ENCODE results near the gene ARL6IP4. TPM values are rescaled to one million over a fixed set of nuclear protein-coding genes. Genes with fewer than 3 reads are reported as not detected.

The ARL6IP4 gene
- total RNA-seq, 2 donors from 2014 or later: 112 to 160 TPM

DNA sequence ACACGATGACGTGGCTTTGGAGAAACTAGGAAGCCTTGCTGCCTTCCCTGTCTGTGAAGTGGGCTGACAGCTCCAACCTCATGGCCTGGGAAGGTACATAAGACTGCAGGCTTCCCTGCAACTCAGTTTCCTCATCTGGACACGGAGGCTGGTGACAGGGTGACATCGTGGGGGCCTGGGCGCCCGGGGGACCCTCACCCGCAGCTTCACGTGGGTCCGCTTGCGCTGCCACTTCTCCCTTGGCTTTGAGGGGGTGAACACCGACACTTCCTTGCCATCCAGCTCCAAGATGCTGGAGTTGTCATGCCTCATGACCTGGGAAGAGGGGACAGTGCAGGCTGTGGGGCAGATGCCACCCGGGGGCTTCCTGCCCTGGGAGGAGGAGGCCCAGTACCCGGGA is 7.6 kb downstream of the ARL6IP4 start:
- ATAC-seq (replicated peaks): no peak
- Mint-ChIP-seq H3K27me3 (no peaks in the 10 kb centered on the region), H3K4me1 (peaks cover 11% of the 10 kb centered on the region), H3K9me3 (no peaks in the 10 kb centered on the region), H3K27ac (no peak overlapping the region), H3K4me3 (no peak overlapping the region), H3K36me3 (ENCODE audit: low read depth) (peaks cover 9% of the 10 kb centered on the region)

DNA sequence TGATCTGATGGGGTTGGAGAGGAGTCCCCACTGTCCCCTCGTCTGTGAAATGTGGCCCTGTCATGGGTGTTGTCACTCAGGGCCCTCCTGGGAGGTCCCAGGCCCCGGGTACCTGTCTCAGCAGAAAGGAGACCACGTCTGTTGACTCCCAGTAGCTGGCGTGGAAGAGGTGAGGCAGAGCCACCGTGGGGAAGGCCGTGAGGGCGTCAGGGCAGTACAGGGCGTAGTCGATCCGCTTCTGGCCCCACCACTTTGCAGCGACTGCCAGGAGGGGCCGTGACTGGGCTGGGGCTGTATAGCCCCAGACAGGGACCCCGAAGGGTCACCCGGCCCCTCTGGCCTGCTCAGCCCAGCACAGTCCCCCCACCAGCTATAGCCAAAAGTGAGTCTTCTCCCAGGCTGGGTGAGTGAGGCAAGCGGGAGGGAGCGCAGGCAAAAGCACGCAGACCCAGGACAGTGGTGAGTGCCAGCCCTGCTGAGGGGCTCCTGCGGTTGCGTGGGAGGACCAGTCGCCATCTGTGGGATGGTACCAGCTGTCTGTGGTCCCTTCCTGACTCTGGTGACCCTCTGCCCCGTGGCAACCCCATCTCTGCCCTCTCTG is 8.2 kb downstream of the ARL6IP4 start:
- Mint-ChIP-seq H3K36me3 (ENCODE audit: low read depth) (peaks cover 2% of the 10 kb centered on the region), H3K27me3 (no peaks in the 10 kb centered on the region), H3K4me3 (no peak overlapping the region), H3K4me1 (peaks cover 4% of the 10 kb centered on the region), H3K9me3 (no peaks in the 10 kb centered on the region), H3K27ac (no peak overlapping the region)
- no peak for ATAC-seq (replicated peaks)

DNA sequence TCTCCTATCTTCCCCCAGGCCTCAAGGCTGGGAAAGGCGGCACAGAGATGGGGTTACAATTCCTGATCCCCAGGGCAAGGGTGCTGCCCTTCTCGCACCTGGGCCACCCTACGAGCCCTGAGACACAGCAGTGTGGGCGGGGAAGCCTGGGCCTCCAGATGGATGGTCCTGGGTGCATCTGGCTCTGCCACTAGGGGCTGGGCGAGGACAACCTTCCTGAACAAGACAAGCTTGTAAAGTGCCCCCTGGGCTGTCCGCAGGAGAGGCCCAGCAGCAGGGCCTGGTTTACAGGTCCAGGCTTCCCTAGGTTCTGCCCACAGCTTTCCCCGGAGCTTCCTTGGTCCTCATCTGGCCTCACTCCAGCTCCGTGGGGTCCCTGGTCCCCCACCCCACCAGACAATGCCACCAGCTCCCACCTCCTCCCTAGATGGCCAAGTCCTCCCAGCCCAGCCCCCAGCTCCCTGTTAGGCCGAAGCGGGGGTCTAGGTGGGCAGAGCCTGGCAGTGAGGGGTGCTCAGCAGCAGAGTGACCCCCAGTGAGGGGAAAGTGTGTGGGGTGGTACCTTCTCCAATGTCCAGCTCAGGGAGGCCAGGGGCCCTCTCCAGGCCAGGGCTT is 8.9 kb downstream of the ARL6IP4 start:
- H3K36me3 Mint-ChIP-seq (ENCODE audit: low read depth): no peaks in the 10 kb centered on the region
- H3K27me3 Mint-ChIP-seq: no peaks in the 10 kb centered on the region
- no peak for ATAC-seq (replicated peaks)
- H3K4me1 Mint-ChIP-seq: peaks cover 4% of the 10 kb centered on the region
- H3K4me3 Mint-ChIP-seq: no peak overlapping the region
- no peaks in the 10 kb centered on the region for H3K9me3 Mint-ChIP-seq
- H3K27ac Mint-ChIP-seq: no peak overlapping the region

DNA sequence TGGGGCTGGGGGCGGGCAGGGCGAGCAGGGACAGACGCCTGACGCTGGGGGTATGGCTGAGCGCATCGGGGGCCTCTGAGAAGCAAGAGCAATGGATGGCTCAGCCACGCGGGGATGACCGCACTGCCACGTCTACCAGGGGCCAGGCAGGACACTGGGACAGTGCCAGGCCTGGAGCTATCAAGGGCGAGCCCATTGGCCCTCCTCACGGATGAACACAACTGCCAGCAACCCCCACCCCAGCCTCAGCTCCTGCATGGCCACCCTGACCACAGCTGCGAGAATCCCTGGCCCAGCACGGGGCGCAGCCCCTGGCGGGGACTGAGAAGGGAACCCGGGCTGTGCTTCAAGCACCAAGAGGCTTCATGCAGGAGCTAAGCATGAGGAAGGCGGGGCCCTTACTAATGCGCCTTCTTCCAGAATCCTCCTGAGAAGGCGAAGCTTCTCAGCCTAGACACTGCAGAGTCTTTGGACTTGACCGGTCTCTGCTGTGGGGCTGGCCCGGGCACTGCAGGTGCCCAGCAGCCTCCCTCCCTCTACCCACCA is 9.5 kb downstream of the ARL6IP4 start:
- Mint-ChIP-seq H3K4me1 (peaks cover 3% of the 10 kb centered on the region), H3K27ac (no peak overlapping the region), H3K27me3 (no peaks in the 10 kb centered on the region), H3K9me3 (no peaks in the 10 kb centered on the region), H3K36me3 (ENCODE audit: low read depth) (no peaks in the 10 kb centered on the region), H3K4me3 (no peak overlapping the region)
- no peak for ATAC-seq (replicated peaks)

DNA sequence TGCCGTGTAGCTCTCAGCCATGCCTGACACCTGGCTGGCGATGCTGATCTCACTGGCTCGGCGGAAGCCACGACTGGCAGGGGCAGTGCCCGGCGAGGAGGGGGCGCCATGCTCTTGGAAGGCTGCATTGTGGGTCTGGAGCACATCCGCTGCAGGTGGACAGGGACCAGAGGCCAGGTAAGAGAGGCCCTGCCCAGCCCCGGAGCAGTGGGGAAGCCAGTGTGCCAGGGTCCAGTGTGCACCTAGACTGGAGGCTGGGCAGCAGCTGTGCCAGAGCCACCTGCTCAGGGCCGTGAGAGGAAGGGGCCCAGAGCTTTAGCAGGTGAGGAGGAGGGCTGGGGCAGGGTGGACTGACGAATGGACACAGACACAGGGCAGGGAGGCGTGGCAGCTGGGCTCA is 10.1 kb downstream of the ARL6IP4 start:
- Mint-ChIP-seq H3K36me3 (ENCODE audit: low read depth) (no peaks in the 10 kb centered on the region), H3K27ac (no peak overlapping the region), H3K9me3 (no peaks in the 10 kb centered on the region), H3K4me1 (no peaks in the 10 kb centered on the region), H3K27me3 (no peaks in the 10 kb centered on the region), H3K4me3 (no peak overlapping the region)
- ATAC-seq (replicated peaks): no peak

DNA sequence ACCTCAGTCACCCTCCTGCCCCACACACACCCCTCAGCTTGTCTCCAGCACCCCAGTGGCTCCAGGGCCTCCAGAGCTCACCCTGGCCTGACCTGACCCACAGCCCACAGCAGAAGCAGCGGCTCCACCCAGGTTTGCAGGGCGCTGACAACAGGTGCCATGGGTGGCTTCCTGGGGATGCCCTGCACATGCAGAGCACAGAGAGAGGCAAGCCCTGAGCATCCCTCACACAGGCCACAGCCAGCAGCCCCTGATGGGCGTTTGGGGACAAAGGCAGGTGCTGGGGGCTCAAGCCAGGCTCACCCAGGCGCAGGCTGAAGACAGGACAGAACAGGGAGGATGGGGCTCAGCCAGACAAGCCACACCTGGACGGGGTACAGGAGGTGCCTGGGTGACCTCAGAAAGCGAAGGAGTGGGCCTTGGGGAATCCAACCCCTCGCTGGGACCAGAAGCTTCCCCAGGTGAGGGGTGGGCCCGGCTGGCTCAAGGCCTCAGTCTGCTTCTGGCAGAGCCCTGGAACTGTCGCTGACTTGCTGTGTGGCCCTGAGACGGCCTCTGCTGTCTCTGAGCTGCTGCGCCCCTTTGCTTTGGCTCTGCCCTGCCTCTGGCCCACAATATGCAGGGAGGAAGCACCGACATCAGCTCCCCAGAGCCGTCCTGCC is 10.6 kb downstream of the ARL6IP4 start:
- Mint-ChIP-seq H3K27ac (no peak overlapping the region), H3K4me1 (no peaks in the 10 kb centered on the region), H3K27me3 (no peaks in the 10 kb centered on the region), H3K4me3 (no peak overlapping the region), H3K9me3 (no peaks in the 10 kb centered on the region), H3K36me3 (ENCODE audit: low read depth) (no peaks in the 10 kb centered on the region)
- no peak for ATAC-seq (replicated peaks)

DNA sequence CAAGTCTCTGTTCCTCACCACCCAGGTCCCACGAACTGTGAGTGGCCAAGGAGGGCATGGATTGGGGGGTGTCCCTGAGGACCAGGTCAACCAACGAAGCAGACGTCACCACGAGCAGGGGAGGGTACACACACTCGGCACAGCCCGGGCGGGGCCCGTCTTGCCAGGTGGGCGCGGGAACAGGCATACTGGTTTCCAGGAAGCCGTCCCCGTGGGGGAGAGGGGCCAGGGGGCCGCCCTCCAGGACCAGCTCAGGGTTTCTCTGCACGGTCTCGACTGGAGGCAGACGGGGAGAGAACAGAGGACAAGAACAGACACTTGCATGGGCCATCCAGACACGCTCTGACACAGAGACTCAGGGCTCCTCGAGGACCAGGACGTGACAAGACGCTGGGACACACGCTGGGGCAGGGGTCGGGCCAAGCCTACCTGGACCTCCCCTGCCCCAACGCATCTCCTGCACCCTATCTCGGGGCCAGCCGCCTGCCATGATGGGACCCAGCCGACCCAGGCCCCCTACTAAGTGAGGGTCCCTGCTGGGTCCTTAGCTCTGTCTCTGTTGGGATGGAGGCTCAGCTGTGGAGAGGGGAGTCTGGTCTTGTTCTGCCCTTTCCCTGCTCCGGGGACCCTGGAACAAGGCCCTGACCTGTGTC is 11.3 kb downstream of the ARL6IP4 start:
- Mint-ChIP-seq H3K36me3 (ENCODE audit: low read depth) (no peaks in the 10 kb centered on the region), H3K27ac (no peak overlapping the region), H3K4me3 (no peak overlapping the region), H3K9me3 (no peaks in the 10 kb centered on the region), H3K4me1 (no peaks in the 10 kb centered on the region), H3K27me3 (no peaks in the 10 kb centered on the region)
- no peak for ATAC-seq (replicated peaks)

DNA sequence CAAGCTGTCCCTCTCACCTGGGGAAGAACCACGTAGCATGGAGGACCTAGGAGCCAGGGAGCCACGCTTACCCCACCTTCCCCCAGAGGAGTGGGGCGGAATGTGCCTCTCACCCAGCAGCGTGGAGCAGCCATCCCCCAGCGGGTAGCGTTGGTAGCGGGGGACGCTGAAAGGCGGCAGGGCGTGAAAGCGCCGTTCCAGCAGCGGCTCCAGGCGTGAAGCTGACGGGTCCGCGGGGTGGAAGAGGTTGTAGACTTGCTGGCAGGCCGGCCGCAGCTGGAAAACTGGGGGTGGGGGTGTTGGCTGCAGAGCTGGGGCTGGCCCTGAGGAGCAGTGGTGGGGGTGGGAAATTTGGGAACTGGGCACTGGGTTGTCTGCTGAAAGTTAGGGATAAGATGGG is 11.9 kb downstream of the ARL6IP4 start:
- H3K27me3 Mint-ChIP-seq: no peaks in the 10 kb centered on the region
- H3K4me1 Mint-ChIP-seq: no peaks in the 10 kb centered on the region
- no peaks in the 10 kb centered on the region for H3K9me3 Mint-ChIP-seq
- H3K36me3 Mint-ChIP-seq (ENCODE audit: low read depth): no peaks in the 10 kb centered on the region
- no peak for ATAC-seq (replicated peaks)
- H3K4me3 Mint-ChIP-seq: no peak overlapping the region
- H3K27ac Mint-ChIP-seq: no peak overlapping the region

DNA sequence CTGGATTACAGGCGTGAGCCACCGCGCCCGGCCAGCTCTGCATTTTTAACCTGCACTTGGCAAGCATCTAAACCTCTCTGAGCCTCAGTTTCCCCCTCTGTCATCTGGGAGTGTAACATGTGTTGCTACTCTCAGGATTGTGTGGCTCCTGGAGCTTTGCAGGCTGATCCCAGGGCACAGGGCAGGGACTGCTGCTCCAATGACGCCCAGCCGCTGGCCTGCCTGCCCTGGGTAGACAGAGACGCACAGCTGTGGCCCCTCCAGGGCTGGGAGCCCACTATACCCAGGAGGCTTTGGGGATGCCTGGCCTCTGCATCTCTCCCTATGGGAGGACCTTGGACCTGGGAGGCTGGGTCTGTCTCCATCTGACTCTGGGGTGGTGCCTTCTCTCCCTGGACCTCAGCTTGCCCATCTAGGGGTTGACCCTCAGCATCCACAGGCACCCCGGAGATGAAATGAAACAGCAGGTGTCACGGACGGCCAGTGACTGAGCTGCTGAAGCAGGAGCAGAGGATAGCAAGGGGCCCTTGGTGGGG is 13.7 kb downstream of the ARL6IP4 start:
- ATAC-seq (replicated peaks): no peak
- Mint-ChIP-seq H3K27me3 (no peaks in the 10 kb centered on the region), H3K9me3 (no peaks in the 10 kb centered on the region), H3K36me3 (ENCODE audit: low read depth) (no peaks in the 10 kb centered on the region), H3K4me3 (no peak overlapping the region), H3K27ac (no peak overlapping the region), H3K4me1 (no peaks in the 10 kb centered on the region)

DNA sequence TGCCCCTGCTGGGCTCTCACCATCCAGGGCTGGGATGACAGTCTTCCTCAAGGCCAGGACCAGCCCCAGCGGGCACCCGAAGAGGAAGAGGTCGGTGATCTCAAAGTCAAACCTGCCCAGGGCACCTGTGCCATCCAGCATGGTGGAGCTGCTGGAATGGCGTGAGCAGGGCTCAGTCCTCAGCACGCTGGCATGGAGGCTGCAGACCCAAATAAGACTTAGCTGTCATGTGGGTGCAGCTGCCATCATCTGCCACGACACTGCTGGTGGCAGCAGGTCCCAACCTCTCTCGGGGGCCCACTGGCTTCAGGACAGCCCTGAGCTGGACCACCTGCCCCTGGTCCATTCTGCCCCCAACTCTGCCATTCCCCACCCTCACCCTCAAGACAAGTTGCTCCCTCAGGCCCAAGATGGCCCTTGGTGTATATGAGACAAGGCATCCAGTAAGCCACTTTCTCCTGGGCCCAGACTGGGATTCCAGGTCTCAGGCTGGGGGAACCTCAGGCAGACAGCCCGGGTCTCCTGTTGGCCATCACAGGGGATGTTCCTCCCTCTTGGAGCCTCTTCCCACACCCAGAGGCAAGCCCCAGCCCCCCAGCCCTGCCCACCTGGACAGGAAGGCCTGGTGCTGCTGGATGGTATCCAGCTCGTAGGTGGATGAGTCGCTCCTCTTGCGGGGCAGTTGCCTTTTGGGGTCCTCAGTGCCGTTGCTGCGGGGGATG is 14.5 kb downstream of the ARL6IP4 start:
- Mint-ChIP-seq H3K36me3 (ENCODE audit: low read depth) (no peaks in the 10 kb centered on the region), H3K4me1 (no peaks in the 10 kb centered on the region), H3K9me3 (no peaks in the 10 kb centered on the region), H3K27me3 (no peaks in the 10 kb centered on the region), H3K27ac (no peak overlapping the region), H3K4me3 (no peak overlapping the region)
- no peak for ATAC-seq (replicated peaks)

DNA sequence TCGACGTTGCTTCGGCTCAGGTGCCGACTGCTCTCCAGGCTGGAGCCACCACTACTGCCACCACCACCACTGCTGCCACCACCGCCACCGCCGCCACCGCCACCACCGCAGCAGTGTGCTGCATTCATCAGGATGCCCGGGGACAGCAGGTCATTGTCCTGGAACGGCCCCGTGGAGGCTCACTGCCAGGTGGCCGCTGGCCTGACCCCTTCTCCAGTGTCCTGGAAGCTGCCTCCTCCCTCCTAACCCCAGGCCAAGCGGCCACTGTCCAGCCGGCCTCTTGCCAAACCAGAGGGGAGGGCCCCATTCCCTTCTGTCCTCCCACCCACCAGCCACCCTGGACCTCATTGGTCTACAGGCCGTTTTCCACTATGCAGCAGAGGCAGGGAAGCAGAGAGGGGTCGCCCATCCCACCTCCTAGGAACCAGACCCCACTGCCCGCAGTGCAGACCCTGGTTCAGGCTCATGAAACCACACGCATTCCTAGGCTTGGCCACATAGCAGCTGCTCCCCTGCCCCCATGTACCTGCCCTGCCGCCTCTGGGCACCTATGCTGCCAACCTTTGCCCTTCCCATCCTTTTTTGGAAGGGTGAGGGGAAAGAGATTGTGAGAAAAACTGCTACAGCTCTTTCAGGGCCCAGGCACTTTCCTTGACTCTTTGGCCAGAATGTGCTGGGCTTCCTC is 15.2 kb downstream of the ARL6IP4 start:
- H3K4me3 Mint-ChIP-seq: no peak overlapping the region
- no peaks in the 10 kb centered on the region for H3K9me3 Mint-ChIP-seq
- no peaks in the 10 kb centered on the region for H3K36me3 Mint-ChIP-seq (ENCODE audit: low read depth)
- H3K27ac Mint-ChIP-seq: no peak overlapping the region
- no peaks in the 10 kb centered on the region for H3K4me1 Mint-ChIP-seq
- H3K27me3 Mint-ChIP-seq: no peaks in the 10 kb centered on the region
- no peak for ATAC-seq (replicated peaks)

DNA sequence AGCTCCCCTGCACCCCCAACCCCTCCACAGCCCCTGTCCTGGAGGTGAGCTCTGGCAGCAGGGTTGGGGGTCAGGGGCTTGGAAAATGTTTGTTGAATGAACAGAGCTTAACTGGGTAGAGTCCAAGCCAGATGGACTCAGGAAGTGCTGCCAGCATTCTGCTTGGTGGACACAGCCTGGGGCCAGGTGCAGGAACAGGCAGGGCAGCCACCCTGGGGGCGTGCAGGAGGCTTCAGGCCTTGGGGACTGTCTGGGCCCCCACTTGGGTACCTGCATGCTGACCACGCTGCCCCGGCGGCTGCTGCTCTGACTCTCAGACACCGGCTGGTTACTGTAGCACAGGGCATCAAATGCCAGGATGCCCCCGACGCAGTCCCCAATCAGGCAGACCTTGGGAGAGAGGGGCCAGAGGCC is 15.7 kb downstream of the ARL6IP4 start:
- H3K9me3 Mint-ChIP-seq: no peaks in the 10 kb centered on the region
- no peak for ATAC-seq (replicated peaks)
- no peak overlapping the region for H3K4me3 Mint-ChIP-seq
- no peaks in the 10 kb centered on the region for H3K4me1 Mint-ChIP-seq
- H3K27me3 Mint-ChIP-seq: no peaks in the 10 kb centered on the region
- no peaks in the 10 kb centered on the region for H3K36me3 Mint-ChIP-seq (ENCODE audit: low read depth)
- no peak overlapping the region for H3K27ac Mint-ChIP-seq

DNA sequence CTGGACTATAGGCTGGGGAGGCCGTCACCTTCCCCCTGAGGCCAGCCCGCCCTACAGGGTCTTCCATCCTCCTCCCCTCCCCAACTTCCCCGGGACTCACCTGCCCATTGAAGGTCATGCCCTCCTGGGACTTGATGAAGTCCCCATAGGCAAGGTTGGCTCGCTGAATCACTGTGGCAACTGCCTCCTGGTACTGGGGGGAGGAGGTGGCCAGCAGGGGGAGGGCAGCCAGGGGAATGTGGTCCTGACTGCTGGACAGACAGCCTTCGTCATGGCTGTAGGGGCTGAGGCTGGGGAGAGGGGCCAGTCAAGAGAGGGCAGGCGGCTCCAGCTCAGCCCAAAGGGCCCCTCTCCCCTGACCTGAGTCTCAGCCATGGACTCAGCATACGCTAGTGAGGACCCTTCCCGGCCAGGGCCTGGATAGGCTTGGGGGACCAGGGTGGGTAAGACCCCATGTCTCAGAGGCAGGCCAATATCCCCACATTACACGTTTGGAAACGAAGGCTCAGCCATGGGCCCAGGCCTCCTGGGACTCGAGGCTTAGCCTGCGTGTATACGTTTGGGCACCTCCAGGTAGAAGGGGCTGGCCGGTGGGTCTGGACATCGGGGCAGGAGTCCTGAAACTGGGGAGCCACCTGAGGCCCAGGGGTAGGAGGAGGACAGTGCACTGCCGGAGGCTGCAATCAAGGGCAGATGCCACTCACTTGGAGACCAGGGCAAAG is 16.3 kb downstream of the ARL6IP4 start:
- no peak overlapping the region for H3K27ac Mint-ChIP-seq
- no peaks in the 10 kb centered on the region for H3K9me3 Mint-ChIP-seq
- no peak overlapping the region for H3K4me3 Mint-ChIP-seq
- H3K36me3 Mint-ChIP-seq (ENCODE audit: low read depth): no peaks in the 10 kb centered on the region
- H3K27me3 Mint-ChIP-seq: no peaks in the 10 kb centered on the region
- no peak for ATAC-seq (replicated peaks)
- no peaks in the 10 kb centered on the region for H3K4me1 Mint-ChIP-seq

All from activated T-helper 17 cell treated with anti-CD3 and anti-CD28 coated beads, Interleukin-2, amount 50 U/mL, for 72 hours (primary cell).